ENCODE data around the gene APPL1. TPM values are rescaled to one million over a fixed set of nuclear protein-coding genes. Genes with fewer than 3 reads are reported as not detected.

Gene APPL1
- total and polyA plus RNA-seq, 9 of the 15 experiments (the other 6 are each of a cell fraction or from before 2014, with no cell fraction given) = 2.8 to 12.3 (median 7.1) TPM

DNA sequence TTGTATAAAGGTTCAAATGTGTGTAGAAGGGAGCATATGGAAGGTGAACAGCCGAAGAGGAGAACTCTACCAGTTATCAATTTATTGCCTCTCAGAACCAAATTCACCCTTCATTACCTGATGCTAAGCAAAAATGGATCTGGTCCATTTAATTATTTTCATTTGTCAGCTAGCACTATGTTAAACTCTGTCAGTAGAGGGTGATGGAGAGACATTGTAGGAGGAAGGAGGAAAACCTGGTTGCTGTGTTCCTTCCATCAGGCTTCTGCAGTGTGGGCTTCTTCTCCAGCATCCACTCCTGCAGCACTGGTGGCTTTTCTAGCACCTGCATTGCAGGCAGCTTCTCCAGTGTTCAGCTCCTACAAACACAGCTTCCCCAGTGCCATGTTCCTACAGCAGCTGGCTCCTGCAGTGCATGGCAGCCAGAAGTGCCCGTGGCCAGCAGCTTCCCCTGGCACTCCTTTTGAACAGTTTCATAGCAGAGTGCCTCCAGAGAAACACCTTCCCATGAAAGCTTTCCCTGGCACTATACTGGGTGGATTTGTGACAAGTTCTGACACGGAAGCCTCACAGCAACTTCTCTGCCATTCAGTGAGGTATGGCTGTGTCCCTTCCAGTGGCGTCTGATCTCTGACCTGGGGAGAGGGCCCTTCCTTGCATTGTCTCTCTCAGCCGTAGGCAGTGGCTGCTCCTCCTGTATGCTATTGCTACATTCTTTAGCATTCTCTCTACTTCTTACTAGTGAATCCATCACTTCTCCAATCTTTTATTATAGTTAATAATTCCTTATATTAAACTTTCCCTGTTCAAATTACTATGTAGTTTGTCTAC, 47.7 kb upstream of the APPL1 start (continued):
- TF ChIP-seq, protein P1, sequence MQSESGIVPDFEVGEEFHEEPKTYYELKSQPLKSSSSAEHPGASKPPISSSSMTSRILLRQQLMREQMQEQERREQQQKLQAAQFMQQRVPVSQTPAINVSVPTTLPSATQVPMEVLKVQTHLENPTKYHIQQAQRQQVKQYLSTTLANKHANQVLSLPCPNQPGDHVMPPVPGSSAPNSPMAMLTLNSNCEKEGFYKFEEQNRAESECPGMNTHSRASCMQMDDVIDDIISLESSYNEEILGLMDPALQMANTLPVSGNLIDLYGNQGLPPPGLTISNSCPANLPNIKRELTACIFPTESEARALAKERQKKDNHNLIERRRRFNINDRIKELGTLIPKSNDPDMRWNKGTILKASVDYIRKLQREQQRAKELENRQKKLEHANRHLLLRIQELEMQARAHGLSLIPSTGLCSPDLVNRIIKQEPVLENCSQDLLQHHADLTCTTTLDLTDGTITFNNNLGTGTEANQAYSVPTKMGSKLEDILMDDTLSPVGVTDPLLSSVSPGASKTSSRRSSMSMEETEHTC (IDR thresholded peaks at IDR 0.05) = no peak
- TF ChIP-seq, protein P2, sequence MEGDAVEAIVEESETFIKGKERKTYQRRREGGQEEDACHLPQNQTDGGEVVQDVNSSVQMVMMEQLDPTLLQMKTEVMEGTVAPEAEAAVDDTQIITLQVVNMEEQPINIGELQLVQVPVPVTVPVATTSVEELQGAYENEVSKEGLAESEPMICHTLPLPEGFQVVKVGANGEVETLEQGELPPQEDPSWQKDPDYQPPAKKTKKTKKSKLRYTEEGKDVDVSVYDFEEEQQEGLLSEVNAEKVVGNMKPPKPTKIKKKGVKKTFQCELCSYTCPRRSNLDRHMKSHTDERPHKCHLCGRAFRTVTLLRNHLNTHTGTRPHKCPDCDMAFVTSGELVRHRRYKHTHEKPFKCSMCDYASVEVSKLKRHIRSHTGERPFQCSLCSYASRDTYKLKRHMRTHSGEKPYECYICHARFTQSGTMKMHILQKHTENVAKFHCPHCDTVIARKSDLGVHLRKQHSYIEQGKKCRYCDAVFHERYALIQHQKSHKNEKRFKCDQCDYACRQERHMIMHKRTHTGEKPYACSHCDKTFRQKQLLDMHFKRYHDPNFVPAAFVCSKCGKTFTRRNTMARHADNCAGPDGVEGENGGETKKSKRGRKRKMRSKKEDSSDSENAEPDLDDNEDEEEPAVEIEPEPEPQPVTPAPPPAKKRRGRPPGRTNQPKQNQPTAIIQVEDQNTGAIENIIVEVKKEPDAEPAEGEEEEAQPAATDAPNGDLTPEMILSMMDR (IDR thresholded peaks at IDR 0.05 in 2 of 3, conservative IDR thresholded peaks at IDR 0.05 in 1 of 3; ENCODE audit: insufficient read depth in 2 of 3, low read depth in 1 of 3, low read length in 3 of 3) = peak; percentile 26 to 63 (median 35); a peak in 2 of 6 replicates
- no peak for TF ChIP-seq CHCHD3 (CRISPR knock-in tag; IDR thresholded peaks at IDR 0.05)
- peak; percentile 60 to 70 for TF ChIP-seq RAD21 (CRISPR knock-in tag; conservative IDR thresholded peaks at IDR 0.05 in 1 of 2, IDR thresholded peaks at IDR 0.05 in 1 of 2)

DNA sequence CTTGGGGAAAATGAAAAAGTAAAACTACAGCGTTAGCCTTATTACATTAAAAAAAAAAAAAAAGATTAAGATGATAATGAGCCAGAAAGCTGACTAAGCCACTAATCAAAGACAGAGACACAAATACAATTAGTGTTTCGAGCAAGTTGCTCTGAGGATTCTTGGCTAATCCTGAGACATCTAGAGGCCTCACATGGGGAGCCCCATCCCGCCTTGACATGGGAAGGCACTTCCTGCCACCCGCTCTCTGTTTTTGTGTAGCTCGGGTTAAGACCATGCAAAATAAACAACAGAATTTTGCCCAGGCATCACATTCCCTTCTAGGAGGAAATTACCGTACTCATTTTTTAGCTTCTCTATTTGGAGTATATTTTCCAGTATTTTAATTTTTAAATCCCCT, 43.0 kb upstream of the APPL1 start:
- WGBS (ENCODE audit: insufficient coverage, low coverage, missing lambda C conversion rate) = 12% methylated on average over 6 of the region's 6 CpGs
- POLR2A ChIA-PET = interaction anchor here (1.4 kb wide), 1 partner anchor 12 kb away, joined by 3 read pairs; no protein-coding TSS in a partner anchor
- no peak for TF ChIP-seq PYGO2 (tag; IDR thresholded peaks at IDR 0.05)
- TF ChIP-seq HNRNPUL1 (IDR thresholded peaks at IDR 0.05; ENCODE audit: low read length) = no peak
- TF ChIP-seq CEBPB (tag; IDR thresholded peaks at IDR 0.05) = no peak
- TF ChIP-seq, protein P3, sequence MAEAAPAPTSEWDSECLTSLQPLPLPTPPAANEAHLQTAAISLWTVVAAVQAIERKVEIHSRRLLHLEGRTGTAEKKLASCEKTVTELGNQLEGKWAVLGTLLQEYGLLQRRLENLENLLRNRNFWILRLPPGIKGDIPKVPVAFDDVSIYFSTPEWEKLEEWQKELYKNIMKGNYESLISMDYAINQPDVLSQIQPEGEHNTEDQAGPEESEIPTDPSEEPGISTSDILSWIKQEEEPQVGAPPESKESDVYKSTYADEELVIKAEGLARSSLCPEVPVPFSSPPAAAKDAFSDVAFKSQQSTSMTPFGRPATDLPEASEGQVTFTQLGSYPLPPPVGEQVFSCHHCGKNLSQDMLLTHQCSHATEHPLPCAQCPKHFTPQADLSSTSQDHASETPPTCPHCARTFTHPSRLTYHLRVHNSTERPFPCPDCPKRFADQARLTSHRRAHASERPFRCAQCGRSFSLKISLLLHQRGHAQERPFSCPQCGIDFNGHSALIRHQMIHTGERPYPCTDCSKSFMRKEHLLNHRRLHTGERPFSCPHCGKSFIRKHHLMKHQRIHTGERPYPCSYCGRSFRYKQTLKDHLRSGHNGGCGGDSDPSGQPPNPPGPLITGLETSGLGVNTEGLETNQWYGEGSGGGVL (CRISPR knock-in tag; IDR thresholded peaks at IDR 0.05) = no peak
- TF ChIP-seq CHD4 (IDR thresholded peaks at IDR 0.05; ENCODE audit: insufficient read depth, insufficient replicate concordance, low read depth, low read length, poor library complexity, severe bottlenecking) = no peak
- TF ChIP-seq, protein P4, sequence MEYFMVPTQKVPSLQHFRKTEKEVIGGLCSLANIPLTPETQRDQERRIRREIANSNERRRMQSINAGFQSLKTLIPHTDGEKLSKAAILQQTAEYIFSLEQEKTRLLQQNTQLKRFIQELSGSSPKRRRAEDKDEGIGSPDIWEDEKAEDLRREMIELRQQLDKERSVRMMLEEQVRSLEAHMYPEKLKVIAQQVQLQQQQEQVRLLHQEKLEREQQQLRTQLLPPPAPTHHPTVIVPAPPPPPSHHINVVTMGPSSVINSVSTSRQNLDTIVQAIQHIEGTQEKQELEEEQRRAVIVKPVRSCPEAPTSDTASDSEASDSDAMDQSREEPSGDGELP (CRISPR knock-in tag; IDR thresholded peaks at IDR 0.05; ENCODE audit: borderline replicate concordance) = no peak
- no peak for TF ChIP-seq NCOA6 (IDR thresholded peaks at IDR 0.05)
- TF ChIP-seq SMAD3 (CRISPR knock-in tag; conservative IDR thresholded peaks at IDR 0.05) = no peak
- TF ChIP-seq NONO (IDR thresholded peaks at IDR 0.05; ENCODE audit: low read depth in 2 of 2, low read length in 1 of 2) = no peak

More for the DNA sequence above, 43.0 kb upstream of the APPL1 start:
- intact Hi-C loops (cut with micrococcal nuclease) (no loop called here), in situ Hi-C loops (cut with MboI) (no loop called here)
- no peak overlapping the region for H3K4me3 ChIP-seq
- no peaks in the 10 kb centered on the region for H3K9me1 ChIP-seq (ENCODE audit: control insufficient read depth, insufficient read depth, low read length)
- no peaks in the 10 kb centered on the region for H4K20me1 ChIP-seq (replicated peaks; ENCODE audit: control insufficient read depth, insufficient read depth, low read length)
- peaks cover 0 to 28% of the 10 kb centered on the region in 2 experiments; a peak in 2 of 5 replicates for H3K27me3 ChIP-seq (ENCODE audit: control insufficient read depth in 2 of 2, insufficient read depth in 2 of 2, low read length in 2 of 2)
- no peak overlapping the region for H3K27ac ChIP-seq (ENCODE audit: extremely low read depth, low read depth, low read length)
- DNase-seq (ENCODE audit: extremely low read depth in 1 of 4, low spot score in 3 of 4) = no peak
- no peak overlapping the region for H3K9ac ChIP-seq (ENCODE audit: insufficient read depth in 1 of 2, low read depth in 2 of 2, low read length in 2 of 2)
- no peak overlapping the region for H2AFZ ChIP-seq (ENCODE audit: low read depth, low read length)
- H3K4me2 ChIP-seq (ENCODE audit: insufficient read depth, low read length) = no peak overlapping the region
- no TSS peak for BruUV-seq (replicated peaks)
- CTCF ChIA-PET (ENCODE audit: low intra/inter-chr PET ratio) = interaction anchor here (0.7 kb wide), 1 partner anchor 309 kb away, joined by 3 read pairs; no protein-coding TSS in a partner anchor
- no peak for ATAC-seq
- H3K4me1 ChIP-seq (replicated peaks in 1 of 2; ENCODE audit: control insufficient read depth in 2 of 2, insufficient read depth in 2 of 2, low read length in 2 of 2) = no peaks in the 10 kb centered on the region
- no peaks in the 10 kb centered on the region for H3K36me3 ChIP-seq (ENCODE audit: control insufficient read depth, insufficient read depth, low read length)
- no peaks in the 10 kb centered on the region for H3K9me3 ChIP-seq (replicated peaks; ENCODE audit: control insufficient read depth, insufficient read depth, low read depth, low read length)
- no peaks in the 10 kb centered on the region for H3K79me2 ChIP-seq (ENCODE audit: control insufficient read depth, insufficient read depth, low read length)
- FAIRE-seq = no peak

All from K562 (cell line).